GM19035 (cell line): ENCODE measurements around the gene DYRK2.

Source experiments
- ATAC-seq: cut with Tn5 transposase; IDR thresholded peaks from one replicate; pipeline ENCODE4 v1.9.1; 2021; ENCODE audit not compliant: unreplicated experiment

Gene DYRK2

DNA sequence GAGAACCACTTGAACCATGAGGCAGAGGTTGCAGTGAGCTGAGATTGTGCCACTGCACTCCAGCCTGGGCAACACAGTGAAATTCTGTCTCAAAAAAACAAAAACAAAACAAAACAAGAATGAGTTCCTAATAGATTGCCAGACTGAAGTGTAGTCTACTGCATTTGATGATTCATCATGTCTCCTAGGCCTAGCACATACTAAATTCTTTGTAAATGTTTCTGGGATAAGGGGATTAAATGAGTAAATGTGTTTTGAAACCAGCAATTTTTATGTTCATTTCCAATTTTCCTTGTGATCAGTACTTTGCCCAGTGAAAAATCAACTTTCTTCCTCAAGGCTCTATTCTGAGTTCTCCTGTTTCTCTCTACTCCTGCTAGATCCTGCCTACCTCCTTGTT is 2.9 kb upstream of the DYRK2 start:
- ATAC-seq, result no peak

DNA sequence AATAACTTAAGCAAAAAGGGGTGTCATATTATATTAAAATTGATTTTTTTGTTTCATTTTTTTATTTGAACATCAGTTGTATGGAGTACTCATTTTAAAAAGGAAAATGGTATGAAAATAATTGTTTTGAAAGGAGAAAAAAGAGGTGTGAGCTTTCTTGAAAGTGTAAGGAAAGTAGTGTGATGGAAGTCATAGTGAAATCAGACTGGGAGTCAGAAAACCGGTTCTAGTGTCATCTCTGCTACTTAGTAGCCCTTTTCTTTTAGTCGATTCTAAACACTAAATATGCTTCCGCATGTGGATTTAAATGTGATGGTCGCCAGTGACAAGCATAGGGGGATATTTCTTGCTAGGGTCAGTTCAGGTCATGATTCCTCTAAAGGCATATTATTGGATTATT is 1.8 kb upstream of the DYRK2 start:
- no peak for ATAC-seq

DNA sequence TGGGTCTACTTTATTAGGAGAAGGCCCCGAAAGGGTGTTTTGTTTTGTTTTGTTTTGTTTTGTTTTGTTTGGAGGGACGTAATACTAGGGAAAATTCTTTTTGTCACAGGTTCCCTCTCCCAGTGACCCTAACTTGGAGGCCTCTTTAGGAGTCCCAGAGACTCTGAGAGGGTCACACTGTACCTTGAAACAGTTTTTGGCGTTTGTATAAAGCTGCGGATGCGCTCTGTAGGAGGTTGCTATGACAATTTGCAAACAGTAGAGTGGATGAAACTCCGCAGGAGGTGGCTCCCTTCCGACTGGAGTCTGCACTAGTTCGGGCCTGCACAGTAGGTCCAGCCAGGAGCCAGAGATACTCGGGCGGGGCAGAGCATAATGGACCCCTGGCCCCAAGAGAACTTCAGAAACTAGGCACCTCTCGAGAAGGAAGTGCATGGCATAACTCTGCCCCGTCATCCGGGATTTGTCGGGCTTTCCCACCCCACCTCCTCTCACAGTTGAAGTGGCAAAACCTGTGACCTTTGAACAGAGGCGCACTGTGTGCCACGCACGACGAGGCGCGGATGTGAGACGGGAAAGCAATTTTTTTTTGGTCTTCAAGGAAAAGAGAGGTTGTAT is 1.3 kb upstream of the DYRK2 start:
- ATAC-seq, result no peak

DNA sequence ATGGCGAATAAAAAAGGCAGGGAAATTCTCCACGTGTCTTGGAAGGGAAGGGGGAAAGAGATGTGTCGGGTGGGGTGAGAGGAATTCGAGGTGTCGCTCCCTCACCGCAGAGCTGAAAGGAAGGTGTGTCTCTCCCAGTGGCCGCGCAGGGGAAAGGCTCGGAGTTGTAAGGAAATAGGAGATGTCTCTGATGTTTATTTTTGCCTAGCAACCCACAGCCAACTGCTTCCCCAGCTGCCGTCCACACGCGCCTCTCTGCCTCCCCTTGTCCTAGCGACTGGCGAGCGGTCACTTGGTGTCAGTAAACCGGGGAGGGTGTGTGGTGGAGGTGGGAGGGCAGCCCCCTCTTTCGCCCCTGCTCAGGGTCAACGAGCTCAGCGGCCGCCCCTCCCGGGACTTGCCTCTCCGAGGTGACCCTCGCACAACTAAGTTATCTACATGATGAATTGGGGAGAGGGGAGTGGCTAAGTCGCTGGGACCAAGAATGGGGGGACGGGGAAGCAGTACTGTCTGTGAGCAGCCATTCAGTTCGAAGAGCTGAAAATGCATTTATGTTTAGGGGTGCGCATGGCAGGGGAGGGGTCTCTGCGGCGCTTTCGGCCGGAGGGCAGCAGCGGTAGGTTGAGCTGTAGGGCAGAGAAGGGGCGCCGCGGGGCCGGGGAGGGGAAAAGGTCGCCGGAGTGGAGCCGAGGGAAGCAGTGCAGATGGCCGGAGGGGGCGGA is 585 bp upstream of the DYRK2 start:
- no peak for ATAC-seq

DNA sequence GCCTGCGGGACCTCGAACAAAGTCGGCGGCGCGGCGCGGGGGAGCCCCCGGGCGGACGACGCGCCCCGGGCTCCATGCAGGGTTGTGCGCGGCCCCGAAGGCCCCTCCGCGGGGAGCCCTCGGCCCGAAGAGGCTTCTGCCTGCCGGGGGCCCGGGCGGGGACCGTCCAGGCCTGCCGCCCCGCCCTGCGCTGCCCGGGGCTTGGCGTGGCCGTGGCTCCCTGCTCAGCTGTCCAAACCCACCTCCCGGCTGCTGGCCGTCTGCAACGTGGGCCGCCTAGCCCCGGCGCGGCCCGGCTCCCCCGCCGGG is 670 bp downstream of the DYRK2 start:
- ATAC-seq, result peak; percentile 30

DNA sequence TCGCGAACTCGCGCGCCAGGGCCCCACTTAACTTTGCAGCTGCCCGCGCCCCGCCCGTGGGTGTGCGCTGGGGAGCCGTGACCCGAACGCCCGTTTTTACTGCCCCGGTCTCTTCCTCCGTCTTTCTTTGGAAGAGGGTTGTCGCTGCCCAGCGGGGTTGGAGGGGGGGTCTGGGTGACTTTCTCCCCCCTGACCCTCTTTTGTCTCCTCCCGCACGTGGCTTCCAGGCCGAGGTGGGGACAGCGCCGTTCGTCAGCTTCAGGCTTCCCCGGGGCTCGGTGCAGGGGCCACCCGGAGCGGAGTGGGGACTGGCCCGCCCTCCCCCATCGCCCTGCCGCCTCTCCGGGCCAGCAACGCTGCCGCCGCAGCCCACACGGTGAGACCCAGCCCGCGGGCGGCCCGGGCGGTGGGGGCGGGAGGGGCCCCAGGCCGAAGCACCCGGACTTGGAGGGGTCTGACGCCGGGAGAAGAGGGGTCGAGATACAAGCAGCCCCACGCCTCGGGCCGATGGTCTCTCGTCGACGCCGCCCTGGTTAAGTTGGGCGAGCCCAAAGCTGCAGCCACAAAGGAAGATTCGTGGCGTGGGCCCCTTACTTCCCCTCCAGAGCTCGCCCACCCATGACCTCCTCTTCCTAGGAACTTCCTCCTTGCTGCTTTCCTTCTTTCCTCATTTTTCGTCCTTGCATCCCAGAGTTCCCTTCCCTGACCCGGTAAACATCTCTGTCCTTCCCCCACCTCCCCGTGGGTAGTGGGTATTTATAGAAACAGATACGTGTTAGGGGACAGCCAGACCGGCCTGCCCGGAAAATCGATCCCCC is 1.2 kb downstream of the DYRK2 start:
- peak; percentile 20 for ATAC-seq

DNA sequence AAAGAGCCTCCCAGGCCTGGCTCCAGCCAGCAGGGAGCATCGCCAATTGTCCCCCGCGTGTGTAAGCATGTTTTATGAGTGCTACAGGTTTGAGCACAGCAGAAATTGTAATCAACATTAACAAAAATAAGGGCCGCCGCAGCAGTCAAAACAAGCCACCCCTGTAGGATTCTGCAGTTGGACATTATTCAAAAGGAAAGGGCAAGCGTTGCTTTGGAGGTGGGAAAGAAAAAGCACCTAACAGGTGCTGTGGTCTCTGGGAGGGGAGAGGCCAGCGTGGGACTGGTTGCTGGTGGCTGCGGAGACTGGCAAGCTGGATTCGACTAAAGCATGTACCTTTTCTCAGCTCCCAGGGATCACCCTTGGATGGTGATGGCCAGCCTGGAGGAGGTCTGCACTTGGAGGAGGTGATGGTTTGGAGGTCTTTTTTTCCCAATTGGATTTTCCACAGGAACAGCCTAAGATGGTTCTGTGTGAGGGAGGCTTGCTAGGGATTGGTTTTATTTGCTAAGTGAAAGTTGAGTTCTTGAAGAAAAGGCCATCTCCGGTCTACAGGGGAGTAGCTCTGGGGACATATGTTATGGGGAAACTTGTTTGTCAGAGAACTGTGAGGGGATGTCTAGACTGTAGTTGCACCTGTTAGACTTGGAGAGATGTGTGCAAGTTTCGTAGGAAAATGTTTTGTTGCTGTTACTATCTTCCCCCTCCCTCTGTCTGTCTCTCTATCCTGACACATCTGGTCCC is 2.0 kb downstream of the DYRK2 start:
- ATAC-seq, result no peak

DNA sequence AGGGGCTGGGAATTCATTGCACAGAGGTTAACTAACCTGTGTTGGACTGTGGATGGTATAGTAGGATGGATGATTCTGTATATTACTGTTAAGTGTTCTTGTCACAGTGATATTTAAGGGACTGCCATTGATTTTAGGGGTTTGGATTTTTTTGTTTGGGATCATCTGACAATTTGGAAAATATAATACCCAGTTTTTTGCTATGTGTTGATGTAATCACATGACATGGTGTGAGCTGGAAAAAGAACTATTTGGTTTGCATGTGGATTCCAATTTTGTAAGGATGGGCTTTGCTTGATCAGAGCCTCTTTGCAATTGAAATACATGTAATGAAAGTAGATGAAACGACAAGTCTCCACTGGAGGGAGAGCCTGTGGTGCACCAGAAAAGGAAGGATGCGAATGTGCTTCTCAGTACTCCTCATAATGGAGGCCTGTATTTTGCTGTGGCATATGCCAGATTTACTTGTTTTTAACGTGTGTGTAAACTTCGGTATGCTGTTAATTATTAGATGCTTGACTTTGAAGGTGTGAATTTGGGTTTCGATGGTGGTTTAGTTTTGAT is 2.7 kb downstream of the DYRK2 start:
- no peak for ATAC-seq

DNA sequence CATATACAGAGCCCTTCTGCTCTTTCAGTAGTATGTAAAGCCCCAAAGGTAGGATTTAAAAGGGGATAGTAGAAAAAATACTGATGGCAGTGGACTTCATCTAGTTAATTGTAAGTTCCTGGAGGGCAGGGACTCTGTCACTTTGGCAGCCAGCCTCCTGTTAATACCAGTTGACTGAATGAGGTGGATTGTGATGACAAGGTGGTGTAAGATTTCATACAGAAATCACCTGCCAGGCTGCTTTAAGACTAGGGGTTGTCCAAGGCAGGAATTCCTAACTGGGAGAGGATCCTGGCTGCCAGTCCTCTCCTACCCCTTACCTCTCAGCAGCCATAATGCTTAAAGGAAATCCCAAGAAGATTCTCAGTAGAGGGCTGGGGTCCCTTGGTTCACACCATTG is 7.3 kb downstream of the DYRK2 start:
- no peak for ATAC-seq

DNA sequence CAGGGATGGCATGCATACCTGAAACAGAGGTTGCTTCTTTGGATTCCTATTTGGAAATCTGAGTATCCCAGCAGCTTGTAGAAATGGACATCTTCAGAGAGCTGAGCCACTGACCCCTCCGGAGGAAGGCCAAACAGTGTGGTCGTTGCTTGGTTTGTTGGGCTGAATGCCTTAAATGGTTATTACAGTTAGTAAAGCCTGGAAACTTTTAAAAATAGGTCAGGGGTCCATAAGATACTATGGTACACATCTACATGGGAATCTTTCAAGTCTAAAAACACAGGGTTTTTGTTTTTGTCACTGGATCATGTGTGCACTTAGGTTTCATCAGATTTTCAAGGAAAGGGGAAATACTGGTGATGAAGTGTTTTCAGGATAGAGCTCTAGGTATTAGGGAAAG is 7.7 kb downstream of the DYRK2 start:
- no peak for ATAC-seq

DNA sequence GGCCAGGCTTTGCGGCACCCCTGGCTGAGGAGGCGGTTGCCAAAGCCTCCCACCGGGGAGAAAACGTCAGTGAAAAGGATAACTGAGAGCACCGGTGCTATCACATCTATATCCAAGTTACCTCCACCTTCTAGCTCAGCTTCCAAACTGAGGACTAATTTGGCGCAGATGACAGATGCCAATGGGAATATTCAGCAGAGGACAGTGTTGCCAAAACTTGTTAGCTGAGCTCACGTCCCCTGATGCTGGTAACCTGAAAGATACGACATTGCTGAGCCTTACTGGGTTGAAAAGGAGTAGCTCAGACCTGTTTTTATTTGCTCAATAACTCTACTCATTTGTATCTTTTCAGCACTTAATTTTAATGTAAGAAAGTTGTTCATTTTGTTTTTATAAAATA is 9.9 kb downstream of the DYRK2 start:
- no peak for ATAC-seq

DNA sequence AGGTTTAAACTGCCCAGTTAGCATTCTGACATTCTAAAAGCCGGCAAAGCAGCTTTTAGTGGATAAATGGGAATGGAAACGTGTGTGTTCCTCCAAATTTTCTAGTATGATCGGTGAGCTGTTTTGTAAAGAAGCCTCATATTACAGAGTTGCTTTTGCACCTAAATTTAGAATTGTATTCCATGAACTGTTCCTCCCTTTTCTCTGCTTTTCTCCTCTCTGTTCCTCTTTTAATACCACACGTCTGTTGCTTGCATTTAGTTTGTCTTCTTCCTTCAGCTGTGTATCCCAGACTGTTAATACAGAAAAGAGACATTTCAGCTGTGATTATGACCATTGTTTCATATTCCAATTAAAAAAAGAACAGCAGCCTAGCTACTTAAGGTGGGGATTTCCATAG is 10.7 kb downstream of the DYRK2 start:
- no peak for ATAC-seq

DNA sequence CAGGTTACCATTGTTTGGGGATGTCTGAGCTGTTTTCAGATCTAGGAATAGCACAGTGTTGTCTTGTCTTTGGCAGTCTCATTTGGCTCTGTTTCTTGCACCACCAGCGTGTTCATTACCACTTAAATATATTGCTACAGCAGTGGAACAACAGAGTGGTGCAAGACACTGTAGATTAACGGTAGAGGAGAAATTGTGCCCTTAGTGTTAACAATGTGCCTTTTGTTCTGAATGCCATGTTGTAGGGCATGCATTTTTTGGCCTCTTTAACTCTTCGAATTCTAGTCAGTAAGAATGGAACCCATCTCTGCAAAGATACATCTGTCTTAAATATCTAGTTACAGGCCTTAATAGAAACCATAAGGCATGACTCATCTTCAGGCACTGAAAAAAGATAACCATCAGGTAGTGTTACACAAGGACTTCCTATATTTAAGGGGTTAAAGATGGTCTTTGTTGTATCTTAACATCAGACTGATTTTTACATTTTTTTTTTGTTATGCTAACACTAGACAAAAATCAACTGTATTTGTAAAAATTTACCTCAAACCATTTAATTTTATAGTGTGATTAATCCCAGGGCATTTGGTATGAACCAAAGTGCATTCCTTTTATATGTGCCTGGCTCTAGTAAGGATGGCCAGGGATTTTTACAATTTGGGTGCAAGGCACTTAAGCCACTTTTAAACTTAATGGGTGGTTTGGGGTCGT is 12.9 kb downstream of the DYRK2 start:
- ATAC-seq, result no peak

DNA sequence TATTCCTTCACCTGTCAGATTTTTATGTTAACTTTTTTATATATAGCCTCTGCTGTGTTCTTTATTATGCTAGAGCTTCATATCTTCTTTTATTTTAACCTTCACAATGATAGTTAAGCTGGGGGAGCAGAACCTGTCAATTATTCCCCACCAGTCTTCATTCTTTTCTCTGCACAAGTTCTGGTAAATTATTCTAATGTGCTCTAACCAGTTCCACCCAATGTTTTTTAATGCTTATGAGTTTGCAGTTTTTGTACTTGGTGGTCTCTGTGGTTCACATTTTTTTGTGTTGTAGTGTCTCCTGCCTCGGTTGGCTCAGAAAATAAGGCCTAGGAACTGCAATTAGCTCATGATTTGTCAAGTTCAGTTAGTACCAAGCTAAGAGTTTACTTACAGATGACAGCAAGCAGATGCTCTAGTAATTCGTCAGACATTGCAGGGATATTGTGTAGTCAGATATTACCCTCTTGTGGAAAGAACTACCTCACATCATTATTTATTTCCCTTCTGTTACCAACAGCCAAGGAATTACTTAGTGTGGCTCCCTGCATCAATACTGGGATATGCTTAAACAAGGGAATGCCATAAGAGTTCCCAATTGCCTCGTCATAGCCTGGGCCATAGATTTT is 14.5 kb downstream of the DYRK2 start:
- ATAC-seq, result no peak

DNA sequence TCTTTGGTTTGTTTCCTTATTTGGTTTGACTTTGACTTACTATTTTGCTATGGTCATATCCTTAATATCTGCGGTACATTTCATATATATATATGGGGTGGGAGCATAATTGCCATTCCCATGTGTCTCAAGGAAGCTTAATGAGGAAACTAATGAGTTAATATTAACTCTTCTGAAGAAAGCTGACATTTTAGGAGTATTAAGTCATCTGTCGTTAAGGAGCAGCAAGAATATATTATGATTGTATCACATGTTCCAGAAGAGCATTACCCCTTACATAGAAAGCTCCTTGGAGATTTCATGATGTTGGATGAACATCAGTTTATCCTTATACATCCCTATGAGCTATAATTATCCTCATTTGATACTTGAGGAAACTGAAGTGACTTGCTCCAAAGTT is 15.6 kb downstream of the DYRK2 start:
- no peak for ATAC-seq

DNA sequence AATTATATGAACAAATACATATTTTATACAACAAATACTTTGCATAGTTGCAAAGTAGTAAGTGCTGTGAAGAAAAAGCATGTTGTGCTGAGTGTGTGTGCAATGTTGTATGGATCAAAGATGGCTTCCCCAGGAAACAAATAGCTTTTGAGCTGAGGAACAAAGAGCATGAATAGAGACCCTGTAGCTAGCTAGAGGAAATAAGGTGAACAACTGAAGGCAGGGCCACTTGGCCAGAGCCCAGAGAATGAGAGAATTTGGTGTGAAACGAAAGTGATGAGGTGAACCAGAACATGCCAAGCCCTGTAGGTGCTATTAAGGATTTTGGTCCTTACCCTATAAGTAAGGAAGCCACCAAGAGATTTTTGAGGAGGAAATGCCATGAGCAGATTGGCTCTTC is 17.1 kb downstream of the DYRK2 start:
- no peak for ATAC-seq

DNA sequence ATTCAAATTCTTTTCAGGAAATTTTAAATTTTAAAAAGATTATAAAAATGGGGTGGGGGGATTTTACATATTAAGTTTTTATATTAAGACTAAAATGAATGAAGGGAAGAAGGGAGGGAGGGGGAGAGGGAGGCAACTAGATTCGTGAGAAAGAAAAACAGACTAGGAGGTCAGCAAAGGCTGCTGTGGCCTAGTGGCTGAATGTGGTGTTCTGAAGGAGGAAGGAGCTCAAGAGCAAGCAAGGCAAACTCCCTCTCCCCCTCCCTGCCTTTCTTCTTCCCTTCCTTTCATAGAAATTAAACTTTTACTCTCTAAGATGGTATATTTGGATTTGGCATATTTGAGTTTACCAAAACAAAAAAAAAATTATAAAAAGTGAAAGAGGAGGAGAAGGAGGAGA is 18.1 kb downstream of the DYRK2 start:
- no peak for ATAC-seq

DNA sequence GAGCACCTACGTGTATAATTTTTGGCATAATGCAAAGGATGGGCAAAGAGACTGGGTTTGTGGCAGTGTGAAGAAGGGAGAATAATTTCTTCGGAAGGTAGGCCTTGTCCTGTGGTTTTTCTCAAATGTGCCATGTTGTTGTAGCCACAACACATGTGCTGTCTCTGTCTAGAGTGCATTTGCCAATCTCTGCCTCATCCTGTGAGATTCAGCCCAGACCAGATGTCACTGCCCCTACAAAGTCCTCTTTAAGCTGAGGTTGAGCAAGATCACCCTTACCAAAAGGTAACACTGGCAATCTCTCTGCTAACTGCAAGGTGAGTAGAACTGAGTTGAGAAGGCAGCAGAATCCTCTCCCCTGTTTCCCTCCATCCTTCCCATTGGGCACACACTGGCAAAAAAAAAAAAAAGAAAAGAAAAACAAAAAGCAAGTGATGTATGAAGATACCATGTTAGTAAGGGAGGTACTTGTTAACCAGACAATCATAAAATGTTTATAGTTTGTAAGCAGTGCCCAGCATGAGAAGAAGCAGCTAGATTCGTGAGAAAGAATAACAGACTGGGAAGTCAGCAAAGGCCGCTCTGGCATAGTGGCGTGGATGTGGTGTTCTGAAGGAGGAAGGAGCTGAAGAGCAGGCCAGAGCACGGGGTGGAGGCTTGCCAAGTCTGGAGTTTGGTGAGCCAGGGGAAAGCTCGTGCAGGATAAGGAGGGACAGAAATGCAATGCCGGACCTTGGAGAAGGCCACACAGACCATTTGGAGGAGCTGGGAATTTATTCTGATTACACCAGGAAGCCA is 18.9 kb downstream of the DYRK2 start:
- ATAC-seq, result no peak

DNA sequence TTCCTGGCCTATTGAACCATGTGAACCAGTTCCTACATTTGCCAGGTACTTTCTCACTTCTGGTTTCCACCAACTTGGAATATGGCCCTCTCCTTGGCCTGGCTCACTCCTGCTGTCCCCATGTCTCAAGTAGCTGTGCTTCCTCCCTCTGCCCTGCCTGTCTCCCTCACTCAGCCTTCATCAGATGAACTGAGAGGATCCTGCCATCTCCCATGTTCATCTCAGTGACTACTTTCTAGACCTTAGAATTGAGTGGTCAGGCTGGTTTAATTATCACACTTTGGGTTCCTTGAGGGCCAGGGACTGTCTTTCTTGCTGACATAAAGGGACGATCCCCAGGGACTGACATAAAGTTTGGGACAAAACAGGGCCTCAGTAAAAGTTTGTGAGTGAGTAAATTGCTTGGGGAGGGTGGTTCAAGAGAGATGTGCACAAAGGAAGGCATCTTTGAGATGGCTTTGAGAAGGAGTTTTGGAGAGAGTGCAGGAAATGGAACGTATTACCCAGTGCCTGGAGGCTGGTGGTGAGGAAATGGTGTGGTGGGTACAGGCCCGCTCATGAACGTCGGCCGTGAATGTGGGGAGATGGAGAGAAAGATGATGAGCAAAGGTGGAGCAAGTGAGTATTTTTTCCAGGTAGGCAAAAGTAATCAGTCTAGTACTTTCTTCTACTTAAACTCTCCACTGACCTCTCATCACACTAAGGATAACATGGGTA is 20.8 kb downstream of the DYRK2 start:
- ATAC-seq, result no peak
